Ramos (cell line): ENCODE measurements around the gene EDARADD.
"Not testable (repeated sequence)": the region's sequence is repeated elsewhere in the genome, so short reads cannot be mapped to it uniquely, and the experiment has no call there.

Source experiments
- in situ Hi-C: fragments of 300-500 bp; cut with MboI; formaldehyde crosslinking; loops from one replicate; pipeline ENCODE4 v1.14.3; 2022; ENCODE audit warnings: low sequenced_read_pairs; ENCODE audit not compliant: unreplicated experiment

Gene EDARADD

DNA sequence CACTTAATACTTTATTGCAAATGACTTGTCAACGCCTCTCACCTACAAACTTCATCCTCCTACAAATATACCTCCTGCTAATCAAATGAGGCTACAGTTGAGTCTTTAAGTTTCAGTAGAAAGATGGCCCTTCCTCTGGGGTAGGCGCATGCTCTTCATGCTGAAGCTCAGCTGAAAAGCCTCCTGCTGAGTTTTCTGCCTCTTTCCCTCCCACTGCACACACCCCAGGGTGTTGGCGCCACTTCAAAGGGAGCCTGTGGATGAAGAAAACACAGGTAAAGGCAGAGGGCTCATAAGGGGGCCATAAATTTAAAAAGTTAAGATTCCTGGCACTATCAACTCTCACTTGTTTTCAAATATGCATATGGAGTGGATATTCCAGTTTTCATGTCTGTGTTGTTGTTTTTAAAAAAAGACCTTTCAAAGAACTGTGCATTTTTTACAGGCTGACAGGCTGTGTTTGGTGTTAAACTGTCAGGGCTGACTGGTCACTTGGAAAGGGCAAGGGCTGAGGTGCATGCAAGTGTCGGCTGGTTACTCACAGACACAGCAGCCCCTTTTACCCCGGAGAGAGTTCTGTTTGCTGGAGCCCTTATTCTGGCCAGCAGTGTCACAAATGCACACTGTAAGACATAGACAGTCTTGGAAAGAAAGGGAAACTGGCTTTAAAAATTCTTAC, 86.8 kb downstream of the EDARADD start:
- in situ Hi-C loops = loop anchor here (5.0 kb wide), 1 partner anchor 369 kb away; no protein-coding TSS in a partner anchor

DNA sequence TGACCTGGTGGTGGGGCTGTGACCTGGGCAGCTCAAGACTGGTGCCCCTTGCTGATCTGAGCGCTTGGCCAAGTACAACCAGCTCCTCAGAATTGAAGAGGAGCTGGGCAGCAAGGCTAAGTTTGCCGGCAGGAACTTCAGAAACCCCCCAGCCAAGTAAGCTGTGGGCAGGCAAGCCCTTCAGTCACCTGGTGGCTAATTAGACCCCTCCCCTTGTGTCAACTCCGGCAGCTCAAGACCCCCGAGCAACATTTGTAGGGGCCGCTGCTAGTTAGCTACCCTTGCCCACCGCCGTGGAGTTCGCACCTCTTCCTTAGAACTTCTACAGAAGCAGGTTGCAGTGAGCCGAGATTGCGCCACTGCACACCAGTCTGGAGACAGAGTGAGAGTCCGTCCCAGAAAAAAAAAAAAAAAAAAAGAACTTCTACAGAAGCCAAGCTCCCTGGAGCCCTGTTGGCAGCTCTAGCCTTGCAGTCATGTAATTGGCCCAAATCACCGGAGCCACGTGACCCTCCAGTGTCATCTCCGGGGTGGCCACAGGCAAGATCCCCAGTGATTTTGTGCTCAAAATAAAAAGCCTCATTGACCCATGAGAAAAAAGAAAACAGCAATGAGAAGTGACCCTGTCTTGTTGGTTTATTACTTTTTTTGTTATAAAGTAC, 90.4 kb downstream of the EDARADD start:
- in situ Hi-C loops = loop anchor here (5.0 kb wide), 1 partner anchor 372 kb away; no protein-coding TSS in a partner anchor

DNA sequence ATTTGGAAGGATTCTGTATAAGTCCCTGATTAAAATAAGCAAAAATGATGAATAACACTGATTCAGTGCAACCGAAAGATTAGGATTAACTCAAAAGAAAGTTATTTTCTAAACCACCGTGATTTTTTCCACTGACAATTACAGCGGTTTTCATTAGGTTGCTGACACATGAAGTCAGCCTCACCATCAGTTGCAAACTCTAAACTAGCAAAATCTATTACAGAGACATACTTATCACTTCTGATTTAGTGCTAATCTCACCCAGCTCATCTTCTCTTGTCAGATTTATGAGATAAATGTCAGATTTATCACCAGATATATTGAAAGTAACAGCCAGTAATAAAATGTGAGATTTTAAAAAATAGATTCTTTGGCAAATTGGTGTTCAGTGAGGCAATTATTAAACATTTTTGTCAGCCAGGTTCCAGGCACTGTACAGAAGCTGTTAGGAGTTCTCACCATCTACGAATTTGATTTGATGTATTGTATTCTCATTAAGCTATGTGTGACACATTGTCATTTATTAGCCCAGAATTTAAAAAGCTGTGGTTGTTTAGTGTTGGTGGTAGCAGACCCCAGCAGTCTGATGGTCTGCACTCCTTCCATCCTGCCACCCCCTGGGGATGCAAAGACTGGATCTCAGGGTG, 92.4 kb downstream of the EDARADD start:
- in situ Hi-C loops = no loop called here

DNA sequence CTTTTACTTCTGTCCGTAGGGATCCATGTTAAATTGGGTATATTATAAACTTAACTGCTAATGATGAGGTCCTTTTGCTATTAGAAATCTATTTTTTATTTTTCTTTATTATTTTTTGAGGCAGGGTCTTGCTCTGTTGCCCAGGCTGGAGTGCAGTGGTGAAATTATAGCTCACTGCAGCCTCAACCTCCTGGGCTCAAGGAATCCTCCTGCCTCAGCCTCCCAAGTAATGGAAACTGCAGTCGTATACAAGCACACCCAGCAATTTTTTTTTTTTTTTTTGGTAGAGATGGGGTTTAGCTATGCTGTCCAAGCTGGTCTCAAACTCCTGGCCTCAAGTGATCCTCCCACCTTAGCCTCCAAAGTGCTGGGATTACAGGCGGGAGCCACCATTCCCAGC, 95.1 kb downstream of the EDARADD start:
- in situ Hi-C loops = not testable (repeated sequence)

DNA sequence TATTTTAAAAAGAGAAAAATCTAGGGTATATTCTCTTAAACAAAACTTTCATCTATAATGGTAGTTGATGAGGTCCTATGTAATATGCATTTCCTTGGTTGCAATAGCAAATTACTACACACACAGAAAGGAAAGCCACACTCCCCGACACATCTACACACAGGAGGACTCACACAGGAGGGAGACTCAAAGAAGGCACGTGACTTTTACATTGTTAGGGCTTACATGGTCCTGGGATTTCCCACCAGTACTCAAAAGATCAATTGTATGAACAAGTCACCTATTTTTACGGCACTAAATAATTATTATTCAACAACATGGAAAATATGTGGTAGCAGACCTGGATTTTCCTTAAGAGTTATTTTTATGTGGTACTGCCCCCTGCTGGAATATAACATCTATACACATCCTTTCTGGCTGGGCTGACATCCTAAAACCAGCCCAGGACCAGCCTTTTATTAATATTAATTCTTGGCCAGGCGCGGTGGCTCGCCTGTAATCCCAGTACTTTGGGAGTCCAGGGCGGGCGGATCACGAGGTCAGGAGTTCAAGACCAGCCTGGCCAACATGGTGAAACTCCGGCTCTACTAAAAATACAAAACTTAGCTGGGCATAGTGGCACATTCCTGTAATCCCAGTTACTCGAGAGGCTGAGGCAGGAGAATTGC, 95.8 kb downstream of the EDARADD start:
- in situ Hi-C loops = no loop called here

GRCh38 chr1:236491469-236492136, 97.5 kb downstream of the EDARADD start:
- in situ Hi-C loops = no loop called here

DNA sequence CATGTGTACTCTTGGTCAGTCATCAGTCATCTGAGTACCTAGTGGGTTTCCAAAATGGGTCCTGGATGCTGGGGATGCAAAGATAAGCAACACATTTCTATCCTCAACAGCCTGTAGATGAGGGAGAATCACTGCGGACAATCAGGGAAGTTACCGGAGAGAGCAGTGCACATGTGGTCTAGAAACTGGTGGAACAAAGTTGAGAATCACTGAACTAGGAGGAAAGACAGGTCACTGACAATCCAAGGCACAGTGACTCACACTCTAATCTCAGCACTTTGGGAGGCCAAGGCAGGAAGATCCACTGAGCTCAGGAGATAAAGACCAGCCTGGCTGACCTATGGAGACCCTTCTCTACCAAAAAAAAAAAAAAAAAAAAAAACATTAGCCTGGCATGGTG, 98.3 kb downstream of the EDARADD start:
- in situ Hi-C loops = no loop called here

DNA sequence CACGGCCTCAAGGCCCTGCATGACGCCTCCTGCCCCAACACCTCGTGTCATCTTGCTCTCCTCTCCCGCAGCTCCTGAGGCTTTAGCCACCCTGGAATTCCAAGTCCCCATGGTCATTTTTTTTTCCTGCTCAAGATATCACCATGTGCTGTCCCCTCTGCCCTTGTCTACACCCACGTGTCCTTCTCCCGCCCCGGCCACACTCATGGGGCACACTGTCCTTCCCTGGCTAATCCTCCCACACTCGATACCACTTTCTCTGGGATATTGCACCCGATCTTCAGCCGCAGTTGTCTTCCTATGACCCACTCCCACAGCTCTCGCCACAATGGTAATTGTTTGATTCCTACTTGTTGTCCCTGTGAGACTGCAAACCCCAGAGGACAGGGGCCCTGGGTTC, 100.0 kb downstream of the EDARADD start:
- in situ Hi-C loops = no loop called here

DNA sequence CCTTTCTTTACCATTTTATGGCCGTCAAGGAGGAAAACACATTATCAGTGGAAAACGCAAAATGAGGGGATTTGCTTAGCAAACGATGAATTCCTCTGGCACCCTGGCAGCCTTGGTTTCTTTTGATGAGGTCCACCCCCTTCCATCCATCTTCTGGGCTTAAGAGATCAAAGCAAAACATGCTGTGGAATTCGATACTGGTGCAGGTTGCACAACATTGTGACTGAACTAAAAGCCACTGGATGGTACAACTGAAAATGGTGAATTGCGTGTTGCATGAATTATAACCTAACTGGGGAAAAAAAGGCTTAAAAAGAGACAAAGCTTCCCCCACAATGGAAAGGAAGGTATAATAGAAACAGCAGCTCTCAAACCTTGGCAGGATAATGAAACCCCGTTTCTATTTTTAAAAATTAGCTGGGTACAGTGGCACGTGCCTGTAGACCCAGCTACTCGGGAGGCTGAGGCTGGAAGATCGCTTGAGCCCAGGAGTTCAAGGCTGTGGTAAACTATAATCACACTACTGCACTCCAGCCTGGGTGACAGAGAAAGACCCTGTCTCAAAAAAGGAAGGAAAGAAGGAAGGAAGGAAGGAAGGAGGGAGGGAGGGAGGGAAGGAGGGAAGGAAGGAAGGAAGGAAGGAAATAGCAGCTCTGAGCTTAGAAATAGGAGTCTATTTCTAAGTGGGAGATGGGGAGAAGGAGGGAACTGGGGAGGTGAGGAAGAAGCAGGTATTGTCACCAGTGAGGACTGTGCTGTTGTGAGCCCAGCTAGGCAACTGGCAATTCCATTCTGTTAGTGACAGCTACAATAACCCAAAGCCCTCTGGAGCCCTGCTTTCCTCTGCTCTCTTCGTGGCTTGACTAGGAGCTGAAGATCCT, 100.7 kb downstream of the EDARADD start:
- in situ Hi-C loops = no loop called here

- in situ Hi-C loops = no loop called here
Observed at GRCh38 chr1:236495467-236496112, 101.5 kb downstream of the EDARADD start.

DNA sequence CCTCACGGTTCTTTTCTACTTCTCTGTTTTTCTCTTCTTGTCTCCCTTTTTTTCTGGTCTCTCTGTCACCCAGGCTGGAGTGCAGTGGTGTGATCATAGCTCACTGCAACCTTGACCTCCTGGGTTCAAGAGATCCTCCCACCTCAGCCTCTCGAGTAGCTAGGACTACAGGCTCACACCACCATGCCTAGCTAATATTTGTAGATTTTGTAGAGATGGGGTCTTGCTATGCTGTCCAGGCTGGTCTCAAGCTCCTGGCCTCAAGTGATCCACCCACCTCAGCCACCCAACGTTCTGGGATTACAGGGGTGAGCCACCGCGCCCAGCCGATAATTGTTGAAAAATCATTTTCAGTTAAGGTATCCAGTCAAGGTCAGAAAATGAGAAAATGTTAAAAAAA, 103.8 kb downstream of the EDARADD start:
- in situ Hi-C loops = no loop called here

DNA sequence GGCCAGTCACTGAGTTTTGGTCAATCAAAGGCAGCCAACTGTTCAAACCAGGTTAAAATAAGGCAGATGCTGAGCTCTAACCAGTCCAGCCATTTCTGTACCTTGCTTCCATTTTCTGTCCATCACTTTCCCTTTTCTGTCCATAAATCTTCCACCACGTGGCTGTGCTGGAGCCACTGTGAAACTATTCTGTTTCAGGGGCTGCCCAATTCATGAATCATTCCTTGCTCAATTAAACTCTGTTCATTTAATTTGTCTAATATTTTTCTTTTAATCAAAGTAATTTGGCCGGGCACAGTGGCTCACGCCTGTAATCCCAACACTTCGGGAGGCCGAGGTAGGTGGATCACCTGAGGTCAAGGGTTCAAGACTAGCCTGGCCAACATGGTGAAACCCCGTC, 107.0 kb downstream of the EDARADD start:
- in situ Hi-C loops = no loop called here

- in situ Hi-C loops = no loop called here
Observed at GRCh38 chr1:236502579-236502971, 108.5 kb downstream of the EDARADD start.

- in situ Hi-C loops = no loop called here
Observed at GRCh38 chr1:236502972-236503639, 109.0 kb downstream of the EDARADD start.

- in situ Hi-C loops = not testable (repeated sequence)
Observed at GRCh38 chr1:236504338-236504737, 110.3 kb downstream of the EDARADD start.

DNA sequence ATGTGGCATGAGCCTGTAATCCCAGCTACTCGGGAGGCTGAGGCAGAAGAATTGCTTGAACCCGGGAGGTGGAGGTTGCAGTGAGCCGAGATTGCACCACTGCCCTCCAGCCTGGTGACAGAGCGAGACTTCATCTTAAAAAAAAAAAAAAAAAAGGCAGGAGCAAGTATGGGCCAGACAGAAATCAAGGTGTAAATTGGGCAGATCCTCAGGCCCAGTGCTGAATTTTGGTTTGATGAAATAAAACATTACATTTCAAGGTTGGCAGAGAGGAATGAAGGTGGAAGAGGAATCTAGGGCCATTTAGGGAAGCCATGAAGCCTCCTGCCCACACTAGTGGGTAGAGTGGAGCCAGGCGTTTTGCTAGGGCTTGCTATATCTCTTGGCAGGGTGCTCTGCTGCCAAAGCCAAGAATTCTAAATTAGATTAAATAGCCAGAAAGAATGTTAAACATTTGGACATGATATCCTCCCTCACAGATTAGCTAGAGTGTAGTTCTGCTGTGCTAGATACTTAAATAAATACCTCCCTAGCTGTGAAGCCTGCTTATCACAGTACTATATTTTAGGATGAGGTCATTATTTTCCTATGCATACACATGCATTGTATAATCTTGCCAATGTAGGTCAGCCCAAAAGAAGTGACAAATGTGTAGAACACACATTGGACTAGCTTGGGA, 113.1 kb downstream of the EDARADD start:
- in situ Hi-C loops = no loop called here

DNA sequence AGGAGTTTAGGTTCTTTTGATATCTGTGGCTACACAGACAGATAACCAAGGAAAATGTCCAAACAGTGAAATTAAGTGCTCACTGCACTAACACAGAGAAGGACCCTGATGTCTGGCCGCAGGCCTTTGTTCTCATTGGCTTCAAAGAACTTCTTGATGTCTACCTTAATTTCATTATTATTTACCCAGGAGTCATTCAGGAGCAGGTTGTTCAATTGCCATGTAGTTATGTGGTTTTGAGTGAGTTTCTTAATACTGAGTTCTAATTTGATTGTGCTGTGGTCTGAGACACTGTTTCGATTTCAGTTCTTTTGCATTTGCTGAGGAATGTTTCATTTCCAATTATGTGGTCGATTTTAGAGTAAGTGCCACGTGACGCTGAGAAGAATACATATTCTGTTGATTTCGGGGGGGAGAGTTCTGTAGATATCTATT, 114.5 kb downstream of the EDARADD start:
- in situ Hi-C loops = no loop called here

GRCh38 chr1:236509203-236509602, 115.1 kb downstream of the EDARADD start:
- in situ Hi-C loops = no loop called here
